ENCODE results near the gene KNSTRN.

DNA sequence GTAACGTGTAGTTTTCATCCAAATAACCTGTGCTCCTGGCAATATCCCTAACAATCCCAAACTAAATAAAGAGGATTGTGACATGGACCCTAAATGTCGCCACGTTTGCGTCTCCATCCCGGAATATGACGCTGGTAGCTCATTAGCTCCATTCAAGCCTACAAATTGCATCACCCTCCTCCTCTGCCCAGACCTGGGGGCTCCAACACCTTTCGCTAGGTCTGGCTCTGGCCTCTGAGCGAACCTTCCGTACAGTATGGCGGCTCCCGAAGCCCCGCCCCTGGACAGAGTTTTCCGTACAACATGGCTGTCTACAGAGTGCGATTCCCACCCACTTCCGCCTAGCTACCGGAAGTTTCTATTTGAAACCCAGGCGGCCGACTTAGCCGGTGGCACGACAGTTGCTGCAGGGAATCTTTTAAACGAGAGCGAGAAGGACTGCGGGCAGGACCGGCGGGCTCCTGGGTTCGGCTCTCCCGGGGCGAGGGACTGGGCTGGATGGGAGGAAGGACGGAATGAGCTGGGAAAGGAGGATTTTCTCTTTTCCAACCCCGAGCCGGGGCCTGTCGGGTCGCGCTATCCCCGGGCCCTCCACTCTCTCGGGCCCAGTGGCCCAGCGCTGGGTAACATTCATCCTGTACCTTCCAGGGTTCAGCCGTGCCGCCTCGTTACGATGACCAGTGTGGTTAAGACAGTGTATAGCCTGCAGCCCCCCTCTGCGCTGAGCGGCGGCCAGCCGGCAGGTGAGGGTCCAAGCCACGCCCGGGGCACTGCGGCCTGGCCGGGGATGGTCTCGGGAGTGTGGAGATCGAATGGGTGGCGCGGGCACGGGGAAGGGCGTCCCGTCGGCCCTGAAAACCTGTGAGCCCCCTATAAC lies at the start of gene KNSTRN:
- TF ChIP-seq POLR2A (IDR thresholded peaks at IDR 0.05): peak in 1 of 2 donors; percentile 13
- TF ChIP-seq, protein P1, sequence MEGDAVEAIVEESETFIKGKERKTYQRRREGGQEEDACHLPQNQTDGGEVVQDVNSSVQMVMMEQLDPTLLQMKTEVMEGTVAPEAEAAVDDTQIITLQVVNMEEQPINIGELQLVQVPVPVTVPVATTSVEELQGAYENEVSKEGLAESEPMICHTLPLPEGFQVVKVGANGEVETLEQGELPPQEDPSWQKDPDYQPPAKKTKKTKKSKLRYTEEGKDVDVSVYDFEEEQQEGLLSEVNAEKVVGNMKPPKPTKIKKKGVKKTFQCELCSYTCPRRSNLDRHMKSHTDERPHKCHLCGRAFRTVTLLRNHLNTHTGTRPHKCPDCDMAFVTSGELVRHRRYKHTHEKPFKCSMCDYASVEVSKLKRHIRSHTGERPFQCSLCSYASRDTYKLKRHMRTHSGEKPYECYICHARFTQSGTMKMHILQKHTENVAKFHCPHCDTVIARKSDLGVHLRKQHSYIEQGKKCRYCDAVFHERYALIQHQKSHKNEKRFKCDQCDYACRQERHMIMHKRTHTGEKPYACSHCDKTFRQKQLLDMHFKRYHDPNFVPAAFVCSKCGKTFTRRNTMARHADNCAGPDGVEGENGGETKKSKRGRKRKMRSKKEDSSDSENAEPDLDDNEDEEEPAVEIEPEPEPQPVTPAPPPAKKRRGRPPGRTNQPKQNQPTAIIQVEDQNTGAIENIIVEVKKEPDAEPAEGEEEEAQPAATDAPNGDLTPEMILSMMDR (IDR thresholded peaks at IDR 0.05): no peak
